ENCODE data around the gene TMEM190. TPM values are rescaled to one million over a fixed set of nuclear protein-coding genes. Genes with fewer than 3 reads are reported as not detected.

TMEM190 gene
- total RNA-seq, 1 donor from 2014 or later: 2.5 TPM

- DNase-seq (ENCODE audit: low read depth): peak; percentile 68
- H3K4me1 Mint-ChIP-seq (ENCODE audit: low read depth, unreplicated experiment): peaks cover 28% of the 10 kb centered on the region
- TF ChIP-seq CTCF (IDR thresholded peaks at IDR 0.05; ENCODE audit: insufficient read depth, low read depth, low read length): no peak
- no peak for TF ChIP-seq EZH2 (IDR thresholded peaks at IDR 0.05; ENCODE audit: insufficient read depth, low read length)
- Histone ChIP-seq H3K9me3 (ENCODE audit: insufficient read depth, low read depth, low read length) (no peaks in the 10 kb centered on the region), H3K27ac (ENCODE audit: low read depth, low read length) (peak overlapping the region; percentile 94), H4K20me1 (ENCODE audit: insufficient read depth, low read length) (peaks cover 29% of the 10 kb centered on the region), H3K79me2 (ENCODE audit: insufficient read depth, low read length) (peaks cover 31% of the 10 kb centered on the region), H2AFZ (ENCODE audit: low read depth, low read length) (peak overlapping the region; percentile 34), H3K4me2 (ENCODE audit: low read length) (peak overlapping the region; percentile 97), H3K36me3 (ENCODE audit: insufficient read depth, low read length) (peaks cover 12% of the 10 kb centered on the region), H3K9ac (ENCODE audit: low read length) (peak overlapping the region; percentile 97), H3K27me3 (ENCODE audit: insufficient read depth, low read length) (no peaks in the 10 kb centered on the region), H3K4me1 (ENCODE audit: insufficient read depth, low read length) (peaks cover 45% of the 10 kb centered on the region), H3K4me3 (ENCODE audit: insufficient read depth, low read depth, low read length) (peak overlapping the region; percentile 83)
- H3K27ac Mint-ChIP-seq (ENCODE audit: unreplicated experiment): peak overlapping the region; percentile 96
- no peak for FAIRE-seq
- H3K4me3 Mint-ChIP-seq (ENCODE audit: unreplicated experiment): peak overlapping the region; percentile 94
- no peaks in the 10 kb centered on the region for H3K9me3 Mint-ChIP-seq (ENCODE audit: unreplicated experiment)
- no peaks in the 10 kb centered on the region for H3K27me3 Mint-ChIP-seq (ENCODE audit: low read depth, unreplicated experiment)
- peaks cover 9% of the 10 kb centered on the region for H3K36me3 Mint-ChIP-seq (ENCODE audit: low read depth, unreplicated experiment)
These were observed 6.8 kb upstream of the TMEM190 start for GRCh38 chr19:55369653-55370304.

- FAIRE-seq (no peak), DNase-seq (ENCODE audit: low read depth) (peak; percentile 57)
- Mint-ChIP-seq H3K4me3 (ENCODE audit: unreplicated experiment) (peak within 1 kb of the TSS; percentile 94), H3K36me3 (ENCODE audit: low read depth, unreplicated experiment) (peaks cover 9% of the 10 kb centered on the region), H3K4me1 (ENCODE audit: low read depth, unreplicated experiment) (peaks cover 28% of the 10 kb centered on the region), H3K27me3 (ENCODE audit: low read depth, unreplicated experiment) (no peaks in the 10 kb centered on the region), H3K9me3 (ENCODE audit: unreplicated experiment) (no peaks in the 10 kb centered on the region), H3K27ac (ENCODE audit: unreplicated experiment) (peak within 1 kb of the TSS; percentile 96)
- Histone ChIP-seq H3K36me3 (ENCODE audit: insufficient read depth, low read length) (peaks cover 12% of the 10 kb centered on the region), H3K4me3 (ENCODE audit: insufficient read depth, low read depth, low read length) (peak within 1 kb of the TSS; percentile 83), H3K4me1 (ENCODE audit: insufficient read depth, low read length) (peaks cover 45% of the 10 kb centered on the region), H3K27me3 (ENCODE audit: insufficient read depth, low read length) (no peaks in the 10 kb centered on the region), H4K20me1 (ENCODE audit: insufficient read depth, low read length) (peaks cover 25% of the 10 kb centered on the region), H3K4me2 (ENCODE audit: low read length) (peak within 1 kb of the TSS; percentile 97), H2AFZ (ENCODE audit: low read depth, low read length) (peak within 1 kb of the TSS; percentile 75), H3K27ac (ENCODE audit: low read depth, low read length) (peak within 1 kb of the TSS; percentile 94), H3K9me3 (ENCODE audit: insufficient read depth, low read depth, low read length) (no peaks in the 10 kb centered on the region), H3K79me2 (ENCODE audit: insufficient read depth, low read length) (peaks cover 31% of the 10 kb centered on the region), H3K9ac (ENCODE audit: low read length) (peak within 1 kb of the TSS; percentile 97)
- TF ChIP-seq CTCF (IDR thresholded peaks at IDR 0.05; ENCODE audit: insufficient read depth, low read depth, low read length): no peak
- TF ChIP-seq EZH2 (IDR thresholded peaks at IDR 0.05; ENCODE audit: insufficient read depth, low read length): no peak
These were observed 6.2 kb upstream of the TMEM190 start, which contains the start of gene IL11 for GRCh38 chr19:55370305-55370988. IL11 (minus strand) TSS chr19:55370463; CDS start chr19:55370310, 153 bp downstream.

Measured in astrocyte (in vitro differentiated cells and primary cell).